ENCODE data around the gene NOTCH4.
"Not testable (repeated sequence)": the region's sequence is repeated elsewhere in the genome, so short reads cannot be mapped to it uniquely, and the experiment has no call there.

The NOTCH4 gene

DNA sequence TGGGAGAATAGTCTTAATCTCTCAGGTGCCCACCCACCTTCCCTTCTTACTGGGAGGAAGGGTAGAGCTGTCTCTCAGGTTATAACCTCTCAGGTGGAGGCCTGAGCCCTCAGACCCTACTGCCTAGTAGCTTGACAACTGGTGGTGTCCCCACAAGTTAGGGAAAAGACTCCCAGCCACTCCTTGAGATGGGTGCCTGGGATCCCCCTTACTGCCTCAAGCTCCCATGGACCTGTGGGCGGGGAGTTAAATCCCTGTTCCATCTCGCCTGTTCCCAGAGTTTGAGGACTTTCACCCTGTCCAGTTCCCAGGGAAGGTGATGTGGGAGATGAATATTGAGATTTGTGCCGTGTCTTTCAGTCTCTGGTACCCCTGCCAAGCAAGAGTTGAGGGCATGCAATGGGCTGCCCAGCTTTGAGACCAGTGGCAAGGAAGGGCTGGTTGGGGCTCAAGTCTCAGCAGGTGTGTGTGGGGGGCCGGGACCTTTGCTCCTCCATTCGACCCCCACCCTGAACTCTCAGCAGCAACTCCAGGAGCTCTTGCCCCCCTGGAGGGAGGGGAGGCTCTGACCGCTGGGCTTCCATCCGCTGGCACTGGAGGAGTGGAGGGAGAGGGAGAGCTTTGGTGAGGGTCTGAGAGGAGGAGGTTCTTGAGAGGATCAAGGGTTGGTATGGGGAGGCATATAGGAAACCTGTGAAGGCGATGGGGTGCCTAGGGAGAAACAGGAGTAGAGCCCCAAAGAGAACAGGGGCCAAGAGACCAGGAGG, 32.8 kb downstream of the NOTCH4 start:
- DNase-seq = no peak
- H3K27me3 ChIP-seq (ENCODE audit: insufficient read depth, low read depth, severe bottlenecking) = no peaks in the 10 kb centered on the region
- TF ChIP-seq, protein P1, sequence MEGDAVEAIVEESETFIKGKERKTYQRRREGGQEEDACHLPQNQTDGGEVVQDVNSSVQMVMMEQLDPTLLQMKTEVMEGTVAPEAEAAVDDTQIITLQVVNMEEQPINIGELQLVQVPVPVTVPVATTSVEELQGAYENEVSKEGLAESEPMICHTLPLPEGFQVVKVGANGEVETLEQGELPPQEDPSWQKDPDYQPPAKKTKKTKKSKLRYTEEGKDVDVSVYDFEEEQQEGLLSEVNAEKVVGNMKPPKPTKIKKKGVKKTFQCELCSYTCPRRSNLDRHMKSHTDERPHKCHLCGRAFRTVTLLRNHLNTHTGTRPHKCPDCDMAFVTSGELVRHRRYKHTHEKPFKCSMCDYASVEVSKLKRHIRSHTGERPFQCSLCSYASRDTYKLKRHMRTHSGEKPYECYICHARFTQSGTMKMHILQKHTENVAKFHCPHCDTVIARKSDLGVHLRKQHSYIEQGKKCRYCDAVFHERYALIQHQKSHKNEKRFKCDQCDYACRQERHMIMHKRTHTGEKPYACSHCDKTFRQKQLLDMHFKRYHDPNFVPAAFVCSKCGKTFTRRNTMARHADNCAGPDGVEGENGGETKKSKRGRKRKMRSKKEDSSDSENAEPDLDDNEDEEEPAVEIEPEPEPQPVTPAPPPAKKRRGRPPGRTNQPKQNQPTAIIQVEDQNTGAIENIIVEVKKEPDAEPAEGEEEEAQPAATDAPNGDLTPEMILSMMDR (IDR thresholded peaks at IDR 0.05; ENCODE audit: low read depth, low read length) = no peak
- no peaks in the 10 kb centered on the region for H3K9me3 ChIP-seq (ENCODE audit: severe bottlenecking)
- H3K36me3 ChIP-seq = peaks cover 27% of the 10 kb centered on the region
- H3K27ac ChIP-seq = peak overlapping the region; percentile 88
- peak overlapping the region; percentile 53 for H3K4me3 ChIP-seq (ENCODE audit: low read depth, low read length)

DNA sequence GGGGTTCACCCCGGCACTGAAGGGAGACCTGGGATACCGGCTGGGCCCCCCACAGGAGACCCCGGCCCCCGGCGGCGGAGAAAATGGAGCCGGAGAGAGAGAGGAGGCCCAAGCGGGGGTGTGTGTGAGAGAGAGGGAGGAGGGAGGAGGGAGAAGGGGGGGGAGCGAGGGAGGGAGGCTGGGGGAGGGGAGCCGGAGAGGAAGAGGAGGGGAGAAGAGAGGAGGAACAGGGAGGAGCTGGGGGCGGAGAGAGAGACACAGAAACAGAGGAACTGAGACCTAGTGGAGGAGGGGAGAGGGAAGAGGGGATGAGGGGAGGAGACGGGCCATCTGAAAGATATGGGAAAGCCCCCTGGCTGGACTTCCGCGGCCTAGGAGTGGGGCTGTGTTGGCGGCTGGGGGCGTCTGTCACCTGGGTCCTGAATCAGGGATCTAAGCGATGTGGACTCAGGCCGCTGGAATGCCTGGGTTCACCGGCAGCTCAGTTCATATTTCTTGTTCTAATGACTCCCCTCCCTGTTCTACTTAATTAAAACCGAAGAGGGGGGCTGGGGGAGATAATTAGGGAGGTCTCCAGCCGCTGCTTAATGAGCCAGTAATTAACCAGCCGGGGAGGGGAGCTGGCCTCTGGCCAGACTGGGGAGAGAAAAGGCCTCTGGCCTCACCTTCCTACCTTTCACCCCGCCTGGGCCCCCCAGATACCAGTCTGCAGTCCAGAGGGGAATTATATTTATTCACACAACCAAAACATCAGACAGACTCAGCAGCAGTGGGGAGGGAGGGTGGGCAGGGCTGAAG, 33.6 kb downstream of the NOTCH4 start, which contains the start of gene PBX2:
PBX2 (minus strand) TSS at position 149 of the 798 bp plus-strand sequence. CDS start 287 bp downstream, outside the sequence.
- peak within 1 kb of the TSS; percentile 88 for H3K27ac ChIP-seq
- TF ChIP-seq, protein P1 (IDR thresholded peaks at IDR 0.05; ENCODE audit: low read depth, low read length) = 0 out of 2 replicates have a peak, but pooled peaks have one; percentile 8
- H3K9me3 ChIP-seq (ENCODE audit: severe bottlenecking) = no peaks in the 10 kb centered on the region
- no peaks in the 10 kb centered on the region for H3K27me3 ChIP-seq (ENCODE audit: insufficient read depth, low read depth, severe bottlenecking)
- H3K4me3 ChIP-seq (ENCODE audit: low read depth, low read length) = peak within 1 kb of the TSS; percentile 53
- peaks cover 27% of the 10 kb centered on the region for H3K36me3 ChIP-seq
- peak; percentile 97 for DNase-seq

DNA sequence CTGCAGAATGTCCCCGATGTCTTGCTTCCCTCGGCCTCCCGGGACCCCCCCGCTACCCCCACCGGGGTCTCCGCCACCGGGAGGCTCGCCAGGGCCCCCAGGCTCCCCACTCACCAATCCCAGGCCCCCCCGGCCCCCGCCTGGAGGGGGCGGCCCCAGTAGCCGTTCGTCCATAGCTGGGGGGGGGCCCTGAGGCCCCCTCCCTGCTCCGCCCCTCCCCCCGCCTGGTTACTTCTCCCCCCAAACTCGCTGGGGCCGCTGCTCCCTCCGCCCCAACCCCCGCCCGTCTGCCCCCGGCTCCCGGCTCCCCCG, 34.2 kb downstream of the NOTCH4 start:
- TF ChIP-seq, protein P1 (IDR thresholded peaks at IDR 0.05; ENCODE audit: low read depth, low read length) = no peak
- H3K27ac ChIP-seq = peak overlapping the region; percentile 88
- H3K4me3 ChIP-seq (ENCODE audit: low read depth, low read length) = peak overlapping the region; percentile 53
- no peaks in the 10 kb centered on the region for H3K27me3 ChIP-seq (ENCODE audit: insufficient read depth, low read depth, severe bottlenecking)
- no peak for DNase-seq
- peaks cover 27% of the 10 kb centered on the region for H3K36me3 ChIP-seq
- no peaks in the 10 kb centered on the region for H3K9me3 ChIP-seq (ENCODE audit: severe bottlenecking)

DNA sequence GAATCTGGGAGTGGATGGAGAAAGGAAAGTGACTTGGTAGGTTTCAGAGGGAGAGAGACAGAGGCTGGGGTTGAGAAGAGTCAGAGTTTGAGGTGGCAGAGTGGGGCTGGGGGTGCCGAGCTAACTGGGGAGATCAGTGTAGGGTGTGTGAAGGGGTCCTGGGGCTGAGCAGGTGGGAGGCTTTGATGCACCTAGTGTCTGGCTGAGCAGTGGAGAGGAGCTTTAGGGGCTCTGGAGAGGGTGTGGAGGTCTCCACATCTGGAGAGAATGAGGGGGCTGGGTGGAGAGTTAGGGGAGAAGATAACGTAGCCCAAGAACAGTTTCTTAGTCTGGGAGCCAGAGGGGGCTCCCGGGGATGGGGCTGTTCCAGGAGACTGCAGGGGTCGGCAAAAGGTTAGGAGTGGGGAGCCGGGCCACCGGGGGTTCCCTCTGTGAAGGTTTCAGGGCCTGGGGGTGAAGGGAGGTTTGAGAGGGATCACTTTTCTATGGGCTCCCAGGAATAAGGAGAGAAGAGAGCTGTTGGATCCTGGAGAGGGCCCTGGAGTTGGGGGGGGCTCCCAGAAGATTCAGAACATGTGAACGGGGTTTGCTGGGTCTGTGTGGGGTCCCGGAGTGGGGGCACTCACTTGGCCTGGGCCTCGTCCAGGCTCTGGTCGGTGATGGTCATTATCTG, 34.7 kb downstream of the NOTCH4 start:
- TF ChIP-seq, protein P1 (IDR thresholded peaks at IDR 0.05; ENCODE audit: low read depth, low read length) = no peak
- no peaks in the 10 kb centered on the region for H3K9me3 ChIP-seq (ENCODE audit: severe bottlenecking)
- H3K27ac ChIP-seq = peak overlapping the region; percentile 88
- no peaks in the 10 kb centered on the region for H3K27me3 ChIP-seq (ENCODE audit: insufficient read depth, low read depth, severe bottlenecking)
- DNase-seq = no peak
- H3K36me3 ChIP-seq = peaks cover 30% of the 10 kb centered on the region
- H3K4me3 ChIP-seq (ENCODE audit: low read depth, low read length) = peak overlapping the region; percentile 53

DNA sequence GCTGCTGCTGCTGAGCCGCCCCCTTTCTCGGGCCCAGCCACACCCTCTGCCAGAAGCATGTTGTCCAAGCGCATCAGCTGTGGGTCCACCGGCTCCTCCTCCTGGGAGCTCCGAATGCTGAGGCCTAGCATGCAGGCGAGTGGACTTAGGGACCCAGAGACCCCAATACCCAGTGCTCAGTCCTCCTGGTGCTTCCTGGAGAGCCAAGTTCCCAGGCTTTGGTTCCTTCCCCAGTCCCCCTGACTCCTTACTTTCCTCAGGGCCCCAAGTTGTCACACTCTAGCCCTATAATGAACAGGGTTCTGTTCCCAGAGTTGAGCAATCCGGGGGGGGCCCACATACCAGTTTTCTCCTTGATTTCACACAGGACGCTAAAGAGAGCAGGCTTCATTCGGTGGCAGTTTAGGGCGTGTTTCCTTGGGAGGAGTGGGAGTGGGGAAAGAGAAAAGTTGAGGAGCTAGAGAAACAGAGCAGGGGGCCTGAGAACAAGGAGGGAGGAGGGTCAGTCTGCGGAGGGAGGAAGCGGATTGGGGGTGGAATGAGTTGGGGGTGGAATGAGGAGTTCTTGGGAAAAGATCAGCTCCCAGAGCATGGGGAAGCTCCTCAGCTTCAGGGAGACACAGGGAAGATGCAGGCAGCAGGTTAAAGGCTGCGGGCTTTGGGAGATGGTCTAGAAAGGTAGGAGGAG, 35.3 kb downstream of the NOTCH4 start:
- peak overlapping the region; percentile 88 for H3K27ac ChIP-seq
- H3K36me3 ChIP-seq = peaks cover 36% of the 10 kb centered on the region
- no peak for DNase-seq
- no peaks in the 10 kb centered on the region for H3K27me3 ChIP-seq (ENCODE audit: insufficient read depth, low read depth, severe bottlenecking)
- TF ChIP-seq, protein P1 (IDR thresholded peaks at IDR 0.05; ENCODE audit: low read depth, low read length) = no peak
- H3K9me3 ChIP-seq (ENCODE audit: severe bottlenecking) = no peaks in the 10 kb centered on the region
- H3K4me3 ChIP-seq (ENCODE audit: low read depth, low read length) = no peak overlapping the region; the same call in 1 of the 2 replicates

DNA sequence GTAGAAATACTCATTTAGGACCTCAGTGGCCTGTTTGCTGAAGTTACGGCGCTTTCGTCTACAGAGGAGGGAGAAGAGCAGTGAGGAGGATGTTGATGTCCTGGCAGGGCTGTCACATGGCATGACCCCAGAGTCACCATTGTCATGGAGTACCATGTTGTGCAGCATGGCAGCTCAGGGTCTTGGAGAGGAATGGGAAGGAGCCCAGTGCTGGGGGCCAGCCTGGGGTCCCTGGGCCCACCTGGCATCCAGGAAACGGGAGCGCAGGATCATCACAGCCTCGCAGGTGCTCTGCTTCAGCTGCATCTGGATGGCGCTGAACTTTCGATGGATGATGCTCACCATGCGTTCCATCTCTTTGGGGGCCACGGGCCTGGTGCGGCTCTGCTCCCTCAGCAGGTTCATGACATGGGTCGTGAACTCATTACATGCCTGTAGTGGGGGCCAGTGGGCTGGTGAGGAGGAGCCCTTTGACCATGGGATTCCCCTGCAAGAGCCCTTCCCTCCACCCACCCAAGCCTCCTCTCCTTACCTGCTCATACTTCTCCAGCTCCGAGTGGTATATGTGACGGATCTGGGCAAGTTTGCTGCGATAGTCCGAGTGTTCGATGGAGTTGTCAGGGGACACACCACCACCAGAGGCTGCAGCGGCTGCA, 36.0 kb downstream of the NOTCH4 start:
- not testable (repeated sequence) for H3K9me3 ChIP-seq (ENCODE audit: severe bottlenecking); H3K4me3 ChIP-seq (ENCODE audit: low read depth, low read length); DNase-seq; H3K27me3 ChIP-seq (ENCODE audit: insufficient read depth, low read depth, severe bottlenecking)
- H3K27ac ChIP-seq = 0 out of 2 replicates have a peak overlapping the region, but pooled peaks have one; percentile 88
- H3K36me3 ChIP-seq = peaks cover 43% of the 10 kb centered on the region

Measured in WERI-Rb-1 (cell line).